ENCODE measurements around the gene TTC34. TPM values are rescaled to one million over a fixed set of nuclear protein-coding genes. Genes with fewer than 3 reads are reported as not detected.

The TTC34 gene
- total RNA-seq, 2 donors from 2014 or later: 0.41 to 0.63 TPM

GRCh38 chr1:2641381-2642130 lies 159.9 kb downstream of the TTC34 start:
- Histone ChIP-seq H3K27ac (no peak overlapping the region), H3K36me3 (no peaks in the 10 kb centered on the region), H3K27me3 (replicated peaks; ENCODE audit: insufficient read depth) (no peaks in the 10 kb centered on the region), H3K4me3 (peak overlapping the region; percentile 99), H3K4me1 (ENCODE audit: control insufficient read depth in 1 of 2, low read depth in 2 of 2) (peaks cover 8 to 20% of the 10 kb centered on the region in 2 donors), H3K9me3 (peaks cover 8% of the 10 kb centered on the region)
- no peak for DNase-seq (ENCODE audit: low spot score)
- ATAC-seq (ENCODE audit: insufficient number of reproducible peaks, low FRiP score, low read depth): no peak
- no peak for TF ChIP-seq CTCF (IDR thresholded peaks at IDR 0.05)

GRCh38 chr1:2640626-2641025 lies 160.9 kb downstream of the TTC34 start:
- no peaks in the 10 kb centered on the region for H3K36me3 ChIP-seq
- peaks cover 8 to 20% of the 10 kb centered on the region in 2 donors for H3K4me1 ChIP-seq (ENCODE audit: control insufficient read depth in 1 of 2, low read depth in 2 of 2)
- H3K27ac ChIP-seq: no peak overlapping the region
- H3K27me3 ChIP-seq (replicated peaks; ENCODE audit: insufficient read depth): no peaks in the 10 kb centered on the region
- no peak for TF ChIP-seq CTCF (IDR thresholded peaks at IDR 0.05)
- ATAC-seq (ENCODE audit: insufficient number of reproducible peaks, low FRiP score, low read depth) (no peak), DNase-seq (ENCODE audit: low spot score) (no peak)
- H3K4me3 ChIP-seq: no peak overlapping the region
- H3K9me3 ChIP-seq: peaks cover 3% of the 10 kb centered on the region

DNA sequence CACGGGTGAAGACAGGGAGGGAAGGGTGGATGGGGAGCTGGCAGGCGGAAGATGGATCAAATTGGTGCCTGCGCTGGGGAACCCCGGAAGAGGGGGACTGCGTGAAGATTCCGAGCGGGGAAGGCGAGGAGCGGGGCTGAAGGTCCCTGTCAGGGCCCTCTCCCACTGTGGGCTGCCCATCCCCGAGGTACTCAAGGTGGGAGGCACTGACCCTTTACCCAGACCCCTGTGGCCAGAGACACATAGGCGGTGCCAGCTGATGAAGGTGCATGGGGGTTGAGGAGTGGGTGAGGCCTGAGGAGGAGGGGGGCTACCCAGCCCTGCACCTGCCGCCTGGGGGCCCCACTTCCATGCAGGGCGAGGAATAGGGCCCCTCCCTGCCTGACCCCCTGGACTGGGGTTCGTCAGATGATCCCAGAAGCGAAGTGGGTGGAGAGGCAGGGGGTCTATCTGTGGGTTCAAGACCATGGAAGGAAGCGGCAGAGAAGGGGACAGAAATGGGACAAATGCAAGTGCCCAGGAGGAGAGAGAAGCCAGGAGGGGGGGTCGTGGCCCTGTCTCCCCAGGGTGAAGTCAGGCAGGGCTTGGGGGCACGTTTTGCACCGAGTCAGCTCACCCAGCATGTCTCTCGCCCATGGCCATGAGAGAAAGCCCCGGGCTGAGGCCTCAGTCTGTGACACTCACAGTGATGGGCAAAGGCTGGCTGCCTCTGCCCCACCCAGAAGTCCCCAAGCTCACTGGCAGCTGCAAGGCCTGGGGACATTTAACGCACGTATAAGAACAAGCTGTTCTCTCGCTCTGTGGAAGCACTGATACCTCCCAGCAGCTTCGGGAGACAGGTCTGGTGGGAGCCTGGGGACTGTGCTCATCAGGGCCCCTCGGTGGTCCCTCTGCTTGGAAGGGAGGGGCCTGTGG lies 161.6 kb downstream of the TTC34 start:
- ATAC-seq (ENCODE audit: insufficient number of reproducible peaks, low FRiP score, low read depth) (no peak), DNase-seq (ENCODE audit: low spot score) (no peak)
- Histone ChIP-seq H3K27me3 (replicated peaks; ENCODE audit: insufficient read depth) (no peaks in the 10 kb centered on the region), H3K36me3 (no peaks in the 10 kb centered on the region), H3K4me3 (no peak overlapping the region), H3K27ac (no peak overlapping the region), H3K4me1 (ENCODE audit: control insufficient read depth in 1 of 2, low read depth in 2 of 2) (peaks cover 8 to 20% of the 10 kb centered on the region in 2 donors), H3K9me3 (peaks cover 3% of the 10 kb centered on the region)
- TF ChIP-seq CTCF (IDR thresholded peaks at IDR 0.05): no peak

DNA sequence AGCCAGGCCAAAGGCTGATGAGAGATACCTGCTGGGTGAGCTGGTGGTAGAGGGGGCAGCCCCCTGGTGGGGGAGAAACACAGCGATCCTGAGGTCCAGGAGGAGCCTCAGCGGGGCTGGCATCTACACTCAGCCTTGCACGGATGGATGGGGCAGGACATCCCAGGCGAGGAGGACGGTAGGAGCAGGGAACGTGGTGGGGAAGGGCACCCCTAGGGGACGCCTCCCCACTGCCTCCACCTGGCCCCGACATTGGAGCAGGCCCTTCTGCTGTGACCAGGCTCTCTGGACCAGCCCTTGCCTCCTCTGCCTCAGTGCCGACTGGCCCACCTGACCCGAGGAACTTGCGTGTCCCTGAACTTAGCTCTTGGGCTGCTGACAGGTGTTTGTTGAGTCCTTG lies 162.3 kb downstream of the TTC34 start:
- TF ChIP-seq CTCF (IDR thresholded peaks at IDR 0.05): no peak
- Histone ChIP-seq H3K4me1 (ENCODE audit: control insufficient read depth in 1 of 2, low read depth in 2 of 2) (peaks cover 8 to 20% of the 10 kb centered on the region in 2 donors), H3K27me3 (replicated peaks; ENCODE audit: insufficient read depth) (no peaks in the 10 kb centered on the region), H3K4me3 (no peak overlapping the region), H3K27ac (no peak overlapping the region), H3K36me3 (no peaks in the 10 kb centered on the region), H3K9me3 (peaks cover 3% of the 10 kb centered on the region)
- no peak for ATAC-seq (ENCODE audit: insufficient number of reproducible peaks, low FRiP score, low read depth)
- DNase-seq (ENCODE audit: low spot score): no peak

DNA sequence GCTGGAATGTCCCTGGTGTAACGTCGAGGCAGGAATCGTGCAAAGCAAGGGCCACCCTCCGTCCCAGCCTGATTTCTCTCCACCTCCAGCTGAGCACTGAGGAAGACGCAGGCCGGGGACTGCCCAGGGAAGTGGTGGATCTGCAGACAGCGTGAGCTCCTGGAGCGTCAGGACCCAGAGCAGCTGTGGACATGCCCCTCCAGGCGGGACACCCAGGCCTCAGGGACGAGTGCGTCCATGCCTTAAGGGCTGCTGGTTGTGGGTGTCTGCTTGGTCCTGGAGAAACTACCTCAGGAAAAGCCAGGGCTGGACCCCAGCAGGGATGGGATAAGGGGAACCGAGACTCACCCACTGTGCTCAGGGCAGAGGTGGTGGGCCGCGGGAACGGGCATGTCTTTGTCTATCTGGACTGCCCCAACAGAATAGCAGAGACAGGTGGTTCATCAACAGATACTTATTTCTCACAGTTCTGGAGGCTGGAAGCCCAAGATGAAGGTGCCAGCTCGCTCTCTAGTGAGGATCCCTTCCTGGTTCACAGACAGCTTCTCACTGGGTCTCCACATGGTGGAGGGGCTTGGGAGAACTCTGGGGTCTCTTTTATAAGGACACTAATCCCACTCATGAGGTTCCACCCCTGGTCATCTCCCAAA lies 162.9 kb downstream of the TTC34 start:
- no peak for TF ChIP-seq CTCF (IDR thresholded peaks at IDR 0.05)
- no peak for DNase-seq (ENCODE audit: low spot score)

More for the DNA sequence above, 162.9 kb downstream of the TTC34 start:
- Histone ChIP-seq H3K9me3 (peaks cover 3% of the 10 kb centered on the region), H3K4me1 (ENCODE audit: control insufficient read depth in 1 of 2, low read depth in 2 of 2) (peaks cover 8 to 18% of the 10 kb centered on the region in 2 donors), H3K36me3 (no peaks in the 10 kb centered on the region), H3K27me3 (replicated peaks; ENCODE audit: insufficient read depth) (no peaks in the 10 kb centered on the region), H3K4me3 (no peak overlapping the region), H3K27ac (no peak overlapping the region)
- ATAC-seq (ENCODE audit: insufficient number of reproducible peaks, low FRiP score, low read depth): no peak

Measured in thoracic aorta (tissue), 2 donors.